Adrenal gland (tissue), 12 donors: ENCODE measurements around the gene NAT8L. TPM values are rescaled to one million over a fixed set of nuclear protein-coding genes. Genes with fewer than 3 reads are reported as not detected.

Experiments used
- DNase-seq, 7 donors: peaks; one replicate each; pipeline ENCODE4 v3.0.0-alpha.2; 2019 to 2020
- H3K27ac ChIP-seq, 5 donors: fragments of 200-600 bp; sonication (generic) in 4 of 5; 1 replicate in 3 of 5; 2 replicates in 2 of 5; pipeline versions ENCODE4 v1.5.1 to v1.8.0; 2016 to 2020; ENCODE audit warnings: mild to moderate bottlenecking in 1 of 5
- H3K27me3 ChIP-seq: fragments of 200-600 bp; 2 replicates; pipeline ENCODE4 v1.8.0; 2021
- H3K36me3 ChIP-seq, 2 donors: fragments of 200-600 bp; replicated peaks in 1 of 2; 1 replicate in 1 of 2; 2 replicates in 1 of 2; pipeline versions ENCODE4 v1.5.1 to v1.8.0; 2018 to 2022
- H3K4me1 ChIP-seq, 2 donors: fragments of 200-600 bp; replicated peaks in 1 of 2; 1 replicate in 1 of 2; 2 replicates in 1 of 2; pipeline versions ENCODE4 v1.5.1 to v1.8.0; 2018 to 2021
- H3K4me3 ChIP-seq, 4 donors: fragments of 200-600 bp; sonication (generic) in 3 of 4; one replicate each; pipeline ENCODE4 v1.5.1; 2016 to 2018
- H3K9me3 ChIP-seq, 3 donors: fragments of 200-600 bp; sonication (generic) in 1 of 3; replicated peaks in 1 of 3; 1 replicate in 2 of 3; 2 replicates in 1 of 3; pipeline versions ENCODE4 v1.5.1 to v1.8.0; 2016 to 2021
- POLR2A ChIP-seq, 2 donors: fragments of 450-650 bp; IDR thresholded peaks; one replicate each; pipeline ENCODE4 v1.6.1; 2017; ENCODE audit warnings: antibody characterized with exemption in 2 of 2, mild to moderate bottlenecking in 2 of 2, moderate library complexity in 1 of 2
- WGBS, 4 donors: extraction: QIAGEN DNeasy Blood & Tissue Kit in 2 of 4; methylation state at CpG; one replicate each; pipeline versions ENCODE4 v1.1.5 to v1.1.7; 2013 to 2017; 5-methylcytosine and 5-hydroxymethylcytosine counted together
- intact Hi-C, 2 donors: fragments of 100-400 bp; cut with DNase I; formaldehyde crosslinking; loops; one replicate each; pipeline versions ENCODE4 v1.14.1 to v1.15.0; 2022 to 2023
- polyA plus RNA-seq, 3 donors: library from polyadenylated mRNA; stranded (reverse); fragments of 200-250 nt in 2 of 3; fragments of 350-450 nt in 1 of 3; fragmentation: Illumina TruSeq in 1 of 3; extraction: RNeasy Lipid Tissue Mini Kit (QIAGEN cat#74804) in 1 of 3; gene quantifications; one replicate each; pipeline ENCODE4 v1.2.3, GENCODE V29; 2013 to 2014
- total RNA-seq, 9 donors: library from RNA; depleted of rRNA in 4 of 9; stranded (reverse); fragments of >200 nt in 4 of 9; fragments of 120-200 nt in 1 of 9; fragmentation: NEBNext Ultra II Directional in 1 of 9; extraction: Animal tissue kit (Norgen Biotek cat#: 25700) in 1 of 9; gene quantifications; one replicate each; pipeline versions ENCODE4 v1.1.0 to v1.2.4, GENCODE V29; 2013 to 2023
- TF ChIP-seq, protein P1 (sequence below), 6 experiments: fragments of 450-650 bp in 4 of 6; fragments of 200-600 bp in 2 of 6; sonication (generic) in 1 of 6; IDR thresholded peaks; 1 replicate in 5 of 6; 2 replicates in 1 of 6; pipeline versions ENCODE4 v1.5.1 to v1.8.0; 2016 to 2021; ENCODE audit warnings: antibody characterized with exemption in 6 of 6, mild to moderate bottlenecking in 2 of 6, moderate library complexity in 1 of 6
- donor health status: healthy with polysubstance abuse.
- donor health status: Bipolar disorder and iron deficiency.
- donor health status: DM: yes; HTN: yes; CAD: no.
- donor health status: DM: no; HTN: no; CAD: no.
- donor health status: DM: no; HTN: no; CAD: no.
- donor health status: DM: yes; HTN: yes; CAD: no.

The NAT8L gene
- total and polyA plus RNA-seq, 12 donors = 0.18 to 1.6 (median 0.49) TPM

- 69 to 79% (median 72%) methylated on average over 8 to 42 of the region's 42 CpGs for WGBS, 4 donors
- Histone ChIP-seq H3K27me3 (peaks cover 33% of the 10 kb centered on the region), H3K9me3 (no peaks in the 10 kb centered on the region), H3K4me1 (no peaks in the 10 kb centered on the region), H3K4me3 (no peak overlapping the region), H3K36me3 (no peaks in the 10 kb centered on the region), H3K27ac (no peak overlapping the region)
- DNase-seq = no peak
- TF ChIP-seq, protein P1, sequence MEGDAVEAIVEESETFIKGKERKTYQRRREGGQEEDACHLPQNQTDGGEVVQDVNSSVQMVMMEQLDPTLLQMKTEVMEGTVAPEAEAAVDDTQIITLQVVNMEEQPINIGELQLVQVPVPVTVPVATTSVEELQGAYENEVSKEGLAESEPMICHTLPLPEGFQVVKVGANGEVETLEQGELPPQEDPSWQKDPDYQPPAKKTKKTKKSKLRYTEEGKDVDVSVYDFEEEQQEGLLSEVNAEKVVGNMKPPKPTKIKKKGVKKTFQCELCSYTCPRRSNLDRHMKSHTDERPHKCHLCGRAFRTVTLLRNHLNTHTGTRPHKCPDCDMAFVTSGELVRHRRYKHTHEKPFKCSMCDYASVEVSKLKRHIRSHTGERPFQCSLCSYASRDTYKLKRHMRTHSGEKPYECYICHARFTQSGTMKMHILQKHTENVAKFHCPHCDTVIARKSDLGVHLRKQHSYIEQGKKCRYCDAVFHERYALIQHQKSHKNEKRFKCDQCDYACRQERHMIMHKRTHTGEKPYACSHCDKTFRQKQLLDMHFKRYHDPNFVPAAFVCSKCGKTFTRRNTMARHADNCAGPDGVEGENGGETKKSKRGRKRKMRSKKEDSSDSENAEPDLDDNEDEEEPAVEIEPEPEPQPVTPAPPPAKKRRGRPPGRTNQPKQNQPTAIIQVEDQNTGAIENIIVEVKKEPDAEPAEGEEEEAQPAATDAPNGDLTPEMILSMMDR (IDR thresholded peaks at IDR 0.05) = no peak
- no peak for TF ChIP-seq POLR2A (IDR thresholded peaks at IDR 0.05)
- intact Hi-C loops = no loop called here
Measured at GRCh38 chr4:2061186-2062131, 2.3 kb downstream of the NAT8L start.

DNA sequence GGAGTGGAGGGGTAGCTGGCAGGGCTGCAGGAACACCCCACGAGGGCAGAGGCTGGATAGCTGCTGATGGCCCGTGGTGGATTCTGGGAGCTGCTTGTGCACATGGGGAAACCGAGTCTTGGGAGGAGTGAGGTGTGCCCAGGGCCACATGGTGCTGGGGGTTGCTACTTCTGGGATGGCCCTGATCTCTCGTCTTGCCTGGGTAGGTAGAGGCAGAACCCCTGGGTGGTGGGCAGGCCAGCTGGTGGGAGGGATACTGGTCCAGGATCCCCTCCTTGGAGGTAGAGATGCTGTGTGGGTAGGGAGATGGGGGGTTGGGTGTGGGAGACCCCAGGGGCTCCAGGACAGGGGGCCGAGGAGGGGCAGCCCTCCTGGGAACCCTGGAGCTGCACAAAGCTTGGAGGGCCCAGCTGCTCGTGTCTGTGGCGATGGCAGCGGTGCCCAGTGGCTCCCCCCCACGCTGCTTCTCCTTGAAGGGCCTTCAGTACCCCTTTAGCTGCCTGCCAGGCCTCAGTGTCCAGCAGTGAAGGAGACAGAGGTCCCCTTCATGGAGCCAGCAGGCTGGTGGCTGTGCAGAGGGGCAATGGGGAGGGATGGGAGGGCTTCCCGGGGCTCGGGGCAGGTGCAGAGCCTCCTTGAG is 3.2 kb downstream of the NAT8L start:
- Histone ChIP-seq H3K27me3 (peaks cover 33% of the 10 kb centered on the region), H3K4me3 (no peak overlapping the region), H3K27ac (no peak overlapping the region), H3K9me3 (no peaks in the 10 kb centered on the region), H3K4me1 (no peaks in the 10 kb centered on the region), H3K36me3 (no peaks in the 10 kb centered on the region)
- DNase-seq = no peak
- WGBS, 4 donors = 86 to 90% (median 89%) methylated on average over 2 to 11 of the region's 11 CpGs
- TF ChIP-seq, protein P1 (IDR thresholded peaks at IDR 0.05) = no peak
- intact Hi-C loops = no loop called here

DNA sequence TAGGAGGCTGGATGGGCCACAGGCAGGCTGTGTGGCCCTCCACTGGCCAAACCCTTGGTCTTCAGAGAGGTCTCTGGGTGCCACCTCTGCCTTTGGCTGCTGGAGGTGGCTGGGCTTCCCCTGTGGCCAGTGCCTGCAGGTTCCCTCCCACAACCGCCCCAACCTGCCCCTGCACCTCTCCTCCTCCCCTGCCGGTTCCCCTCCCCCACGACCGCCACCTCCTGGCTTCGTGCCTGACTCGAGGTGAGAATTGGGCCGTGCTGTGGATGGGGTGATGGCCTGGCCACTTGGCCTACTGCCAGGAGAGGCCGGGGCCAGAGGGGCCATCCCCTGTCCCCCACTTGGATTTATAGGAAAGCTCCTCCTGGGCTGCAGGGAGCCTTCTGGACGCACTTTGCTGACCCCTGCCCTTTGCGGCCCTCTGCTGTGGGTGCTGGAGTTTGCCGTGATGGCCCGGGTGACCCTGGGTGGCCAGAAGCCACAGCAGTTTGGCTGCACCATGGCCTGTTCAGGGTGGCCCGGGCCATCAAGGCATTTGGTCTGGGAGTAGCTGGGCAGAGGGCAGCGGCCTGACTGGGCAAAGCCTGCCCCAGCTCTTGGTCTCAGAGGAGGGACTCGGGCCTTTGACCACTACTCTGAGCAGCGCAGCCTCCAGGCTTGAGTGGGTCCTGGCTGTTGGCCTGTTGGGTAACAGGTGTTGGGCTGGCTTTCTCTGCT is 3.8 kb downstream of the NAT8L start:
- intact Hi-C loops = no loop called here

More for the DNA sequence above, 3.8 kb downstream of the NAT8L start:
- Histone ChIP-seq H3K27ac (no peak overlapping the region), H3K9me3 (no peaks in the 10 kb centered on the region), H3K27me3 (peaks cover 26% of the 10 kb centered on the region), H3K4me3 (no peak overlapping the region), H3K4me1 (no peaks in the 10 kb centered on the region), H3K36me3 (no peaks in the 10 kb centered on the region)
- DNase-seq = no peak
- TF ChIP-seq, protein P1 (IDR thresholded peaks at IDR 0.05) = no peak
- TF ChIP-seq POLR2A (IDR thresholded peaks at IDR 0.05) = no peak
- WGBS, 4 donors = 67 to 80% (median 77%) methylated on average over 2 to 16 of the region's 16 CpGs
